HG03159 (cell line): ENCODE results near the gene SMTN.
"Not testable (repeated sequence)": the region's sequence is repeated elsewhere in the genome, so short reads cannot be mapped to it uniquely, and the experiment has no call there.

ENCODE experiments used
- ATAC-seq: cut with Tn5 transposase; IDR thresholded peaks from one replicate; pipeline ENCODE4 v1.9.1; 2021; ENCODE audit warnings: mild to moderate bottlenecking, moderate library complexity; ENCODE audit not compliant: unreplicated experiment

Gene SMTN

DNA sequence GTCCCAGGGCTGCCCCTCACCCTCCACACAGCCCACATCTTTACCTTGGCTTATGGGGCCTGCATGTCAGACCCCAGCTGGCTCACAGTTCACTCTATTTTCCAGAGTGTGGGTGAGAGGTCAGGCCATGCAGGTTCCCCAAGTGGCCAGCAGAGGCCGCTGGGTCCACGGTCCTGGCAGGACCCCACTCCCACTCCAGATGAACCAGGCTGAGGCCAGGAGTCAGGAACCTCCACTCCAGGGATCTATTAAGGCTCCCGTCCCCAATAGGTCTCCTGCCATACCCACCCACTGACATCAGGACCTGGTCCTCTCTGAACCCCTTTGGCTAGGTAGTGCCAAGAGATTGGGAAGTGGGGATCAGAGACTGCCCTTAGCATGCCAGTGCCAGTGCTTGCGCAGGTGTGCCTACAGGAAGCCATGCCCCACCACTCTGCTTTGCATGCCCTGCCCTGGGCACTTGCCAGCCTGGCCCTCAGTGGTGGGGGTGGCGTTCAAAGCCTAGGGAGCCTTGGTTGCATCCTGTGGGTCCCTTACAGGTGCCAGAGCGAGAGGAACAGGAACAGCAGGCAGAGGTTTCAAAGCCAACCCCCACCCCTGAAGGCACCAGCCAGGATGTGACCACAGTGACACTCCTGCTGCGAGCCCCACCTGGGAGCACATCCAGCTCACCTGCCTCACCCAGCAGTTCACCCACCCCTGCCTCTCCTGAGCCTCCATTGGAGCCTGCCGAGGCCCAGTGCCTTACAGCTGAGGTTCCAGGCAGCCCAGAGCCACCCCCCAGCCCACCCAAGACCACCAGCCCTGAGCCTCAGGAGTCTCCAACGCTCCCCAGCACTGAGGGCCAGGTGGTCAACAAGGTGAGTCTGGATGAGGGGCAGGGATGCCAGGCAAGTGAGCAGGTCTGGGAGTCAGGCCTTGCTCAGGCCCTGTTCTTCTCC is 8.3 kb downstream of the SMTN start:
- ATAC-seq = no peak

GRCh38 chr22:31090217-31091085 is 9.3 kb downstream of the SMTN start:
- no peak for ATAC-seq

GRCh38 chr22:31091106-31091975 is 10.2 kb downstream of the SMTN start:
- ATAC-seq = no peak

DNA sequence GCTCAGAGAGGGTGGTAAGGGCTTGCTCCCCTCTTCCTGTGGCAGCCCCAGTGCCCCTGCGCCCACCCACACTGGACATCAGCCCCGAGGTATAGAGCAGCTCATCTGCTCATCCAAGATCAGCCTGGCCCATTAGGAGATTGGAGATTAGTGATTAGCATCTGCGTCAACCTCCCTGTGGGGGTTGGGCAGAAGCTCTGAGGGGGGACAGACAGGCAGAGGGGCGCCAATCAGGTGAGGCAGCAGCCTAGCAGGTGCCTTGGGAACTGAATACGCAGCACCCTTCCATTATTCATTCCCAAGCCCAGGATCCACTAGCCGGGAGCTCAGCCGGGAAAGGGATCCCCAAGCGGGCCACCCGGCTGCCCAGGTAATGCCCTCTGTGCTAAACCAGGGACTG is 11.0 kb downstream of the SMTN start:
- no peak for ATAC-seq

DNA sequence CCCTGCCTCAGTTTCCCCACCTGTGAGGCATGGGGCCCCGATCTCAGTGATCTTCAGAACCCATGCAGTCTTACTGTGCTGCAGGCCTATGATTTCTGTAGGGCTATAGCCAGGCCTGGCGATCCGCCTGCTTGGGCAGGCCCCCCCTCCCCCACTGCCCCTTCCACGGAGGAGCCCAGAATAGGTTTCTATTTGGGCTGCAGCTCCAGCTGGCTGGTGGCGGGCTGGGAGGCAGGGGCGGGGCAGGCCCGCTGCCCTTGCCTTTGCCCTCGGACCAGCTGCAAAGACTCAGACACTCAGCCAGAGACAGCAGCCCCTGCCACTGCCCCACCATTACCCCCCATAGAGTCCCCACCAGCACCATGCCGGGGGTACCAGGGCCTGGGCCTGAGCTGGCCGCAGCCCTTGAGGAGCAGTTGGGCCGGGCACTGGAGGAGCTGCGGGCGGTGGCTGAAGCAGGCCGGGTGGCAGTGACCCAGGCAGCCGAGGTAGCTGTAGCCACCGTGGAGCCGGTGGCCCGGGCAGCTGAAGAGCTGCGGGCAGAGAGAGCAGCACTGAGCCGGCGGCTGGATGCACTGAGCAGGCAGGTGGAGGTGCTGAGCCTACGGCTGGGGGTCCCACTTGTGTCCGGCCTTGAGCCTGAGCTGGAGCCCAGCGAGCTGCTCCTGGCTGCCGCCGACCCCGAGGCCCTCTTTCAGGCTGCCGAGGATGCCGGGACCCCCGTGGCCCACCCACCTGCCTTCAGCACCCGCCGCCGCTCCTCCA is 12.2 kb downstream of the SMTN start:
- ATAC-seq = no peak

GRCh38 chr22:31094021-31094551 is 13.0 kb downstream of the SMTN start:
- no peak for ATAC-seq

DNA sequence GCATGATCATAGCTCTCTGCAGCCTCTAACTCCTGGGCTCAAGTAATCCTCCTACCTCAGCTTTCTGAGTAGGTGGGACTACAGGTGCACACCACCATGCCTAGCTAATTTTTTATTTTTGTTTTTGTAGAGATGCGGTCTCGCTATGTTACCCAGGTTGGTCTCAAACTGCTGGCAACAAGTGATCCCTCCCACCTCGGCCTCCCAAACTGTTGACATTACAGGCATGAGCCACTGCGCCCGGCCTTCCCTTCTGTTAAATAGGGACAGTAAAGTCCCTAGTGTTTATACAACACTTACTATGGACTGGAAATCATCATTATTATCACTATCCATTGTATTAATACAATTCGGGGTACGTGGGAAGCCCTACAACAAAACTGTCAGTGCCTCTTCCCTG is 13.6 kb downstream of the SMTN start:
- no peak for ATAC-seq

- no peak for ATAC-seq
Observed at GRCh38 chr22:31095637-31096249, 14.6 kb downstream of the SMTN start.

DNA sequence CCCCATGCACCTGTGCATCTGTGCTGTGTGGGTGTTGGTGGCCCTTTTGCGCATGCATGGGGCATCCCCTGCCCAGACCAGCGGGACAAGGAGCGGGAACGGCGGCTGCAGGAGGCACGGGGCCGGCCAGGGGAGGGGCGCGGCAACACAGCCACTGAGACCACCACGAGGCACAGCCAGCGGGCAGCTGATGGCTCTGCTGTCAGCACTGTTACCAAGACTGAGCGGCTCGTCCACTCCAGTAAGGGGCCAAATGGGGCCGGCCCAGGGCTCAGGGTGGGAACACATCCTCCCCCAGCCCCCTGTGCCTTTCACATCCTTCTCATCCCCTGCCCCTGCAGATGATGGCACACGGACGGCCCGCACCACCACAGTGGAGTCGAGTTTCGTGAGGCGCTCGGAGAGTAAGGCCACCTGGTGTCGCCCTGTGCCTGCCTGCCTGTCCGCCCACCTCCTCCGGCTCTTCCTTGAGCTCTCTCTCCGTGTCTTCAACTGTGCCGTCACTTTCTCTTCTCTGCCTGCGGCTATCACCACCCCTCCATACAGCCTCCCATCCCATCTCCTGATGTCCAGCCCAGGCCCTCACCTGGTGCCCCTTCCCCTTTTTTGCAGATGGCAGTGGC is 15.7 kb downstream of the SMTN start:
- no peak for ATAC-seq

- ATAC-seq = not testable (repeated sequence)
Observed at GRCh38 chr22:31097539-31097938, 16.4 kb downstream of the SMTN start.

- no peak for ATAC-seq
Observed at GRCh38 chr22:31097941-31098631, 17.0 kb downstream of the SMTN start.

DNA sequence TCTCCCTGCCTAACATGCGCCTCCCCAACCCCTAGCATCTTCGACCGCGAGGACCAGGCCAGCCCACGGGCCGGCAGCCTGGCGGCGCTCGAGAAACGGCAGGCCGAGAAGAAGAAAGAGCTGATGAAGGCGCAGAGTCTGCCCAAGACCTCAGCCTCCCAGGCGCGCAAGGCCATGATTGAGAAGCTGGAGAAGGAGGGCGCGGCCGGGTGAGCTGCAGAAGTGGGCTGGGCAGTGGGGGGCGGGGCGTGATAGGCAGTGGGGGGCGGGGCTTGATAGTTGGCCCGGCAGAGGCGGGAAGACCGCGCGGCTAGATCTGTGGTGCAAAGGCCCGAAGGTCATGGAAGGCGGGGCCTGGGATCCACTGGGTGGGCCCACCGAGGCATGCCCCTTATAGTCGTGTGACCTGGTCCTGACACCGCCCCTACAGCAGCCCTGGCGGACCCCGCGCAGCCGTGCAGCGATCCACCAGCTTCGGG is 17.6 kb downstream of the SMTN start:
- ATAC-seq = no peak

- no peak for ATAC-seq
Observed at GRCh38 chr22:31099386-31099785, 18.3 kb downstream of the SMTN start.

DNA sequence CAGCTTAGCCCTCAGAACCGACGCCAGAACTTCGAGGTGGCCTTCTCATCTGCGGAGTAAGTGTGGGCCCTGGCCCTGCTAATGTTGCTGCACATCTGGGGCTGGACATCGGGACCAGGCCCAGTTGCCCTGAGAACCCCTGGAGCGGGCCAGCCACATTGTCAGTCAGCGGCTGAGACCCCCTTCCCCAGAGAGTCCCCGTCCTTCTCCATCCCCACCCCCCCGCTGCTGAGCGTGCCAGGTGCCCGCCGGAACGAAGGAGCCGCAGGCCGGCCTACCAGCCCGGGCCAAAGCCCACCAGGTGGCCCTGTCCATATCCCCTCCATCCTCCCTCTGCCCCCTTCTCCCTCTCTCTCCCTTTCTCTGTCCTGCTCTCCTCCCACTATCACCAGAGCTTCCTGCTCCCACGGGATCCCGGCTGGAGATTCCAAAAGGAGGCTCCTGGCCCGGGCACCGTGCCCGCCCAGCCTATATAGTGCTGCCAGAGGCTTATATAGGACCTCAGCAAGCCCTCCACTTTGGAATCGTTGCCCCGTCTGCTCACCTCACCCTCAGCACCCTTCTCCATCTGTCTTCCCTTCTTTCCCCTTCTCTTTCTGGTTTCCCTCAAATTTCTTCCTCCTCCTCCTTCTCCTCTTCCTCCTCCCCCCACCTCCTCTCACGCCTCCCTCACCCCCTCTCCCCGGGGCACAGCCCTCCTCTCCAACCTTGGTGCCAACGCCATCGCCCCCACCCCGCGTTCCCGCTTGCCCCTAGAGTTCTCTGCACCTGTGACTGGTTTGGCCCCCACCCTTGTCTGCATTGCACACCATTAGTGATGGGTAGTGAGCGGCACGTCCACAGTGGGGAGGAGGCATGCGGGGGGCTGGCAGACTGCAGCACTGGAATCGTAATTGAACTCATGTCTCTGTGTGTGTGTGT is 19.0 kb downstream of the SMTN start:
- no peak for ATAC-seq

DNA sequence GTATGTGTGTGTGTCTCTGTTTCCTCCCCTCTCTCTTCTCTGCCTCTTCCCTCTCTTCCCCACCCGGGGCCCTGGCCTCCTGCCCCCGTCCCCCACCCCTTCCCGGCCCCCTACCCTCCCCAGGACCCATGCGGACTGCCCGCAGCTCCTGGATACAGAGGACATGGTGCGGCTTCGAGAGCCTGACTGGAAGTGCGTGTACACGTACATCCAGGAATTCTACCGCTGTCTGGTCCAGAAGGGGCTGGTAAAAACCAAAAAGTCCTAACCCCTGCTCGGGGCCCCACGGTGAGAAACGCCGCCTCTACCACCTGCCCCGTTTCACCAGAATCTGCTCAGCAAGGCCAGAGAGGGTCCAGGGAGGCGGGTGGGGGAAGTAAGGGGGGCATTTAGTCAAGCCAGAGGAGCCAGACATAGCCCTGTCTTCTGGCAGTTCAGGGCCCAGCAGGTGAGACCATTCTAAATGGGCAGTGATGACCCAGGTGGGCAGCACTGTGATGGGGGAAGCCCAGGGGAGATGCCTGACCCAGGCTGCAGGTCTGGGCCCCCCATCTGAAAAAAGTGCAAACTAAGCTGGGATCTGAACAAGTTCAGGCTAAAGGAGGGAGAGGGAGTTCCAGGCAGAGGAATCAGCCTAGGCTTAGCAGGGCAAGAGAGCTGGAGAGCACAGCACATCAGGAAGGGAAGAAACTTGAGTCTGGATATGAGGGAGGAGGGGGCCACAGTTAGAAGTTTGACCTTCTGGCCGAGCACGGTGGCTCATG is 19.8 kb downstream of the SMTN start:
- no peak for ATAC-seq

DNA sequence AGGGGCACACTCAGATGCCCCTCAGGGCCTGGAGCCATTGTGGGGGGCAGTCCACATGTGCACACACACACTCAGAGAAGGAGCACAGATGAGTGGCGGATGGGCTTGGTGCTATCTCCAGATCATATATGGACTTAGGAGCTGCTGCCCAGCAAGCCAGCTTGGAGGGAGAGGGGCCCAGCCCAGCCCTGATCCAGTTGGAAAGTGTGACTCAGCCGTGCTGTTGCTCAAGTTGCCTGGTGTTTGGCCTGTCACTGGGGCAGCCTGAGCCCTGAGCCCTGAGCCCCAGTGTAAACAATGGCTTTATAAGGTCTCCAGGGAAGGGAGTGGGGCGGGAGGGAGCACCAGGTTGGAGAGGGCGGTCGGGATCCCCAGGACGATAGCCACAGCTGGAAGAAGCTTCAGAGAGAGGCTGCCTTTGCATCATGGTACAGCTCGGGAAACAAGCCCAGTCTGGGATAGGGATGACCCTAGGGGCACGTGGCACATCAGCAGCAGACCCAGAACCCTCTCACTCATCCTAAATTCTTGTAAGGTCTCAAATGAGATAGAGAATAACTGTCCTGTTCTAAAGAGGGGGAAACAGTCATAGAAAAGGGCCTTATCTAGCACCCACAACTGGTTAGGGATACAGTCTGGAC is 21.4 kb downstream of the SMTN start:
- no peak for ATAC-seq
